Neural cell (in vitro differentiated cells): ENCODE results near the gene RNF144A.
"Not testable (repeated sequence)": the region's sequence is repeated elsewhere in the genome, so short reads cannot be mapped to it uniquely, and the experiment has no call there.

ENCODE experiments used
- CTCF ChIP-seq: fragments of 450-650 bp; IDR thresholded peaks from 2 replicates; pipeline ENCODE4 v1.5.1; 2014; ENCODE audit warnings: antibody characterized with exemption, mild to moderate bottlenecking, moderate library complexity; ENCODE audit not compliant: poor library complexity, severe bottlenecking
- EZH2 ChIP-seq: fragments of 200-600, 300-800 bp; shearing (Covaris generic), sonication (generic); IDR thresholded peaks from 2 replicates; pipeline ENCODE4 v1.6.1; 2014; ENCODE audit warnings: antibody characterized with exemption, low read length, borderline replicate concordance, mild to moderate bottlenecking; ENCODE audit not compliant: insufficient read depth, poor library complexity, severe bottlenecking
- POLR2AphosphoS5 ChIP-seq: IDR thresholded peaks from 2 replicates; pipeline ENCODE4 v1.6.1; 2012

GRCh38 chr2:6935652-6936020 is 18.4 kb downstream of the RNF144A start:
- TF ChIP-seq EZH2, CTCF, POLR2AphosphoS5: not testable (repeated sequence)
